Endothelial cell of umbilical vein (primary cell): ENCODE measurements around the gene GSTM3. TPM values are rescaled to one million over a fixed set of nuclear protein-coding genes. Genes with fewer than 3 reads are reported as not detected.

Experiments
- BruUV-seq: library from RNA; stranded (reverse); fragments of 400-500 nt; replicated peaks from 2 replicates; lab custom pipeline; 2021; lab: Mats Ljungman, UMichigan
- CTCF ChIA-PET: fragments of 300-600, 350-600 bp; sonication (Branson Sonifier 250); formaldehyde crosslinking; loops from one replicate; lab custom pipeline; 2021; ENCODE audit warnings: antibody characterized with exemption, inconsistent platforms; lab: Charles Lee
- POLR2A ChIA-PET: fragments of 300-600, 350-600 bp; sonication (Branson Sonifier 250); formaldehyde crosslinking; loops from one replicate; lab custom pipeline; 2021; ENCODE audit warnings: antibody characterized with exemption, inconsistent platforms; lab: Charles Lee
- DNase-seq: peaks from one replicate; pipeline ENCODE4 v3.0.0-alpha.2; 2011; ENCODE audit warnings: low read depth, low spot score
- FAIRE-seq: peaks from 2 replicates; lab custom pipeline; 2011; peaks lifted over from hg19 to GRCh38; lab: Jason Lieb, UNC
- H2AFZ ChIP-seq: 2 replicates; pipeline ENCODE4 v1.6.0; 2012; ENCODE audit warnings: low read depth, low read length, control low read depth, inconsistent platforms
- H3K27ac ChIP-seq: 2 replicates; pipeline ENCODE4 v1.5.1; 2011; ENCODE audit warnings: low read depth, mild to moderate bottlenecking, control low read depth, low read length, moderate library complexity; ENCODE audit not compliant: insufficient read depth
- H3K27me3 ChIP-seq, 2 experiments: 2 replicates each; pipeline versions ENCODE4 v1.6.0 to v1.6.1; 2011; ENCODE audit warnings: low read length in 2 of 2, mixed read lengths in 1 of 2; ENCODE audit not compliant: control insufficient read depth in 2 of 2, insufficient read depth in 2 of 2
- H3K36me3 ChIP-seq, 2 experiments: 2 replicates in 1 of 2; 3 replicates in 1 of 2; pipeline ENCODE4 v1.5.1; 2011; ENCODE audit warnings: low read length in 2 of 2, mild to moderate bottlenecking in 1 of 2, moderate library complexity in 1 of 2; ENCODE audit not compliant: control insufficient read depth in 2 of 2, insufficient read depth in 2 of 2; ENCODE audit errors: extremely low read depth in 1 of 2
- H3K4me1 ChIP-seq: 3 replicates; pipeline ENCODE4 v1.5.1; 2011; ENCODE audit warnings: mild to moderate bottlenecking, low read length; ENCODE audit not compliant: control insufficient read depth, insufficient read depth; ENCODE audit errors: extremely low read depth
- H3K4me2 ChIP-seq: 2 replicates; pipeline ENCODE4 v1.6.1; 2011; ENCODE audit warnings: low read length, control low read depth, mixed read lengths; ENCODE audit not compliant: insufficient read depth
- H3K4me3 ChIP-seq, 3 experiments: fragments of 200-600 bp in 1 of 3; sonication (generic), shearing (Covaris generic) in 1 of 3; replicated peaks in 1 of 3; 2 replicates each; pipeline ENCODE4 v1.5.1; 2011 to 2016; ENCODE audit warnings: control low read depth in 3 of 3, low read length in 3 of 3, mild to moderate bottlenecking in 2 of 3, inconsistent platforms in 1 of 3, low read depth in 1 of 3, moderate library complexity in 1 of 3; ENCODE audit not compliant: insufficient read depth in 1 of 3
- H3K79me2 ChIP-seq: 2 replicates; pipeline ENCODE4 v1.6.0; 2012; ENCODE audit warnings: low read length, inconsistent platforms; ENCODE audit not compliant: control insufficient read depth, insufficient read depth
- H3K9ac ChIP-seq: replicated peaks from 2 replicates; pipeline ENCODE3; 2011; ENCODE audit warnings: low read length, control low read depth; ENCODE audit not compliant: insufficient read depth; ENCODE audit errors: extremely low read depth
- H3K9me1 ChIP-seq: replicated peaks from 3 replicates; pipeline ENCODE4 v1.6.0; 2011; ENCODE audit warnings: mild to moderate bottlenecking, low read length; ENCODE audit not compliant: control insufficient read depth, insufficient read depth; ENCODE audit errors: extremely low read depth
- H3K9me3 ChIP-seq: replicated peaks from 2 replicates; pipeline ENCODE4 v1.5.1; 2012; ENCODE audit warnings: low read length, inconsistent platforms; ENCODE audit not compliant: control insufficient read depth, insufficient read depth
- H4K20me1 ChIP-seq: replicated peaks from 2 replicates; pipeline ENCODE3; 2011; ENCODE audit warnings: mild to moderate bottlenecking, low read length; ENCODE audit not compliant: control insufficient read depth, insufficient read depth; ENCODE audit errors: extremely low read depth
- CTCF ChIP-seq, 2 donors: IDR thresholded peaks; 1 replicate in 1 of 2; 2 replicates in 1 of 2; pipeline ENCODE4 v1.5.1; 2011; ENCODE audit warnings: low read length in 2 of 2, mild to moderate bottlenecking in 2 of 2, moderate library complexity in 2 of 2, control low read depth in 1 of 2, inconsistent platforms in 1 of 2, low read depth in 1 of 2; ENCODE audit not compliant: insufficient read depth in 1 of 2; ENCODE audit errors: extremely low read depth in 1 of 2
- EZH2 ChIP-seq: IDR thresholded peaks from 2 replicates; pipeline ENCODE4 v1.6.1; 2012; ENCODE audit warnings: borderline replicate concordance, low read depth, mild to moderate bottlenecking, moderate library complexity, low read length, inconsistent platforms; ENCODE audit not compliant: severe bottlenecking
- FOS ChIP-seq: IDR thresholded peaks from 2 replicates; pipeline ENCODE4 v1.6.1; 2011; ENCODE audit warnings: mild to moderate bottlenecking, low read length, moderate library complexity, borderline replicate concordance; ENCODE audit not compliant: insufficient read depth
- GATA2 ChIP-seq: IDR thresholded peaks from 2 replicates; pipeline ENCODE4 v1.7.0; 2011; ENCODE audit warnings: low read depth, mild to moderate bottlenecking, moderate library complexity, mixed read lengths, low read length; ENCODE audit not compliant: insufficient read length, insufficient read depth
- JUN ChIP-seq: IDR thresholded peaks from 2 replicates; pipeline ENCODE4 v1.6.1; 2011; ENCODE audit warnings: borderline replicate concordance, low read depth; ENCODE audit not compliant: insufficient read length, insufficient read depth
- MAX ChIP-seq: IDR thresholded peaks from 2 replicates; pipeline ENCODE4 v1.6.1; 2011; ENCODE audit not compliant: insufficient read depth, insufficient read length
- MYC ChIP-seq: IDR thresholded peaks from one replicate; pipeline ENCODE4 v1.6.1; 2011; ENCODE audit warnings: mild to moderate bottlenecking, low read depth, low read length
- POLR2A ChIP-seq: IDR thresholded peaks from 2 replicates; pipeline ENCODE4 v1.6.1; 2012; ENCODE audit warnings: low read depth, mild to moderate bottlenecking, control low read depth, low read length
- POLR2AphosphoS5 ChIP-seq: IDR thresholded peaks from 2 replicates; pipeline ENCODE4 v1.6.1; 2012; ENCODE audit warnings: low read depth, mild to moderate bottlenecking, control low read depth, low read length, moderate library complexity; ENCODE audit not compliant: insufficient read depth
- dilution Hi-C: fragments of 300-500 bp; cut with MboI; formaldehyde crosslinking; loops from one replicate; pipeline ENCODE4 v1.15.0; 2019; ENCODE audit warnings: low sequenced_read_pairs; ENCODE audit not compliant: extremely low pct_ligation_motif_present
- intact Hi-C: fragments of 100-400 bp; cut with micrococcal nuclease; formaldehyde crosslinking; loops from one replicate; pipeline ENCODE4 v1.10.0; 2022
- polyA plus RNA-seq, 4 experiments: library from polyadenylated mRNA; depleted of rRNA in 3 of 4; stranded (reverse) in 3 of 4; unstranded in 1 of 4; fragments of >200 nt; gene quantifications; 2 replicates each; pipeline versions ENCODE4 v1.2.1 to v1.2.3, GENCODE V29; 2011 to 2012; ENCODE audit warnings: missing spikeins in 1 of 4
- total RNA-seq: library from RNA; stranded (reverse); gene quantifications from 2 replicates; pipeline ENCODE4 v1.2.3, GENCODE V29; 2021

GSTM3 gene
- total and polyA plus RNA-seq, 2 donors (not counting 3 experiments of a cell fraction or from before 2014, with no cell fraction given): 27.9 to 52.0 TPM

GRCh38 chr1:109773203-109773899 lies 32.5 kb upstream of the GSTM3 start:
- no TSS peak for BruUV-seq
- peak; percentile 78 for DNase-seq

More at GRCh38 chr1:109773203-109773899, 32.5 kb upstream of the GSTM3 start:
- no peaks in the 10 kb centered on the region for H3K9me1 ChIP-seq
- no peak overlapping the region for H3K4me2 ChIP-seq
- intact Hi-C loops: loop anchor here (1.0 kb wide), 3 partner anchors 55 to 227 kb away; no protein-coding TSS in a partner anchor
- peak; percentile 80 for FAIRE-seq
- POLR2A ChIA-PET: no interaction called here
- no peak for TF ChIP-seq POLR2AphosphoS5
- peak; percentile 88 to 92 for TF ChIP-seq CTCF (IDR thresholded peaks at IDR 0.05; ENCODE audit: extremely low read depth in 1 of 2, insufficient read depth in 1 of 2, low read depth in 1 of 2, low read length in 2 of 2)
- no peak for TF ChIP-seq EZH2
- TF ChIP-seq JUN: no peak
- TF ChIP-seq FOS: no peak
- peak; percentile 61 for TF ChIP-seq MAX
- TF ChIP-seq MYC: peak; percentile 57
- no peak for TF ChIP-seq GATA2
- no peak for TF ChIP-seq POLR2A
- no peak overlapping the region for H2AFZ ChIP-seq
- H3K4me3 ChIP-seq: no peak overlapping the region
- peaks cover 0 to 4% of the 10 kb centered on the region in 2 experiments for H3K27me3 ChIP-seq
- H3K9me3 ChIP-seq: no peaks in the 10 kb centered on the region
- H3K9ac ChIP-seq: no peak overlapping the region
- dilution Hi-C loops: no loop called here
- H3K27ac ChIP-seq: no peak overlapping the region
- no peaks in the 10 kb centered on the region for H3K36me3 ChIP-seq
- CTCF ChIA-PET: interaction anchor here (0.7 to 17.2 kb wide), 24 partner anchors 9 to 243 kb away, joined by 3 to 807 read pairs (median 5); partner anchors contain the start of genes AHCYL1, GNAI3, GSTM1 and GSTM3
- no peaks in the 10 kb centered on the region for H3K79me2 ChIP-seq
- no peaks in the 10 kb centered on the region for H3K4me1 ChIP-seq
- no peaks in the 10 kb centered on the region for H4K20me1 ChIP-seq
